GM12872 (cell line): Measurements from ENCODE around the gene CECR2.

Source experiments
- CTCF ChIP-seq: IDR thresholded peaks from 3 replicates; pipeline ENCODE4 v1.5.1; 2011; ENCODE audit warnings: low read depth, mild to moderate bottlenecking, low read length, moderate library complexity; ENCODE audit not compliant: insufficient read depth

The CECR2 gene

GRCh38 chr22:17436382-17436980 lies 67.2 kb downstream of the CECR2 start:
- TF ChIP-seq CTCF = peak; percentile 14; the same call in 1 of the 3 replicates

DNA sequence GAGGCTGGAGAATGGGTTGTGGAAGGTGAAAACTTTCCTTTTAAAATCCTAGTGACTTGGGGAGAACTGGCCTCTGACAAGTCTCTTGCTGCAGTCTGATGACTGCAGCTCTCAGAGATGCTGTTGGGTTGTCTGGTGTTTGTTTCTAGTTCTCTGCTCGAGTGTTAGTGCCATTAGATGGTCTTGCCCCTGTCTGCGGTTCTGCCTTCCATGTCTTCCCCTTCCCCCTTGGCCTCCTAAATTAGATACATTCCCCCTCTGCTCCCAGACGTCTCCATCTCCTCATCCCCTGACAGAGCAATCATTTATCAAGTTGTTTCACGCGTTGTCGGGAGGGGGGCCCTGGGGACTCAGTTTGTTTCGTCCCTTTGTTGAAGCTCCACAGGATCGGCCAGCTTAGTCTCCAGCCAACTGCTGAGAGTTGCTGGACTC lies 67.7 kb downstream of the CECR2 start:
- TF ChIP-seq CTCF = no peak

DNA sequence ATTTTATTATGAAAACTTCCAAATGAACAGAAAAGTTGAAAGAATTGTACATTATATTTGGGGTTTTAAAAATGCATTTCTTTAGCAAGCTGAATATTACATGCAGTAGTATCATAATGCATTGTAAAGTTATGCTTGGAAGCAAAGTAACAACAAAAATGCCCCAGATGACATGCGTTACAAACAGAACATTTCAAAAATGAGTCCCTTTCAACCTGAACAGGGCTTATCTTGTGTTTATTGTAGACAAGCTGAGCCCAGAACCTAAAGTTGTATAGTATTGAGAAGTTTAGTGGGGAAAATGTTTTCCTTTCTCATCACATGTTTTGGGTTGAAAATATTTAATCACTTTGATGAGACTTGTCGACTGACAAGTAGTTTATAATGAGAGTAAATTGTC lies 68.8 kb downstream of the CECR2 start:
- TF ChIP-seq CTCF = no peak

DNA sequence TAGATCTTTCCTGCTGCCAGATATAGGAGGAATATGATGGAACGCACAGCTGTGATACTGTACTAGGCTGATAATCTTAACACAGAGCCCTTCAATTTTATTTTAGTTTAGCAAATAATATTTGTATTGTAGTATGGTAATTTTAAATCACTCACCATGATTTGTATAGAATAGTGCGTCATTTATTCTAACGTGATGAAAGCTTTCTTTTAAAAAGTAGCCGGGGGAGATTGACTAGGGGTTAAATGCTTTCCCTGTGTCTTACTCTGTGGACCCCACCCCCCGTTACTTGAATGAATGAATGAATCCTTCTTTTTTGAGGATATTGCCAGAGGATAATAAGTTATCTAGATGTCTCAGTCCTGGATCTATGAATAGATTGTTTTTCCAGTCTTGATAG lies 72.1 kb downstream of the CECR2 start:
- no peak for TF ChIP-seq CTCF

DNA sequence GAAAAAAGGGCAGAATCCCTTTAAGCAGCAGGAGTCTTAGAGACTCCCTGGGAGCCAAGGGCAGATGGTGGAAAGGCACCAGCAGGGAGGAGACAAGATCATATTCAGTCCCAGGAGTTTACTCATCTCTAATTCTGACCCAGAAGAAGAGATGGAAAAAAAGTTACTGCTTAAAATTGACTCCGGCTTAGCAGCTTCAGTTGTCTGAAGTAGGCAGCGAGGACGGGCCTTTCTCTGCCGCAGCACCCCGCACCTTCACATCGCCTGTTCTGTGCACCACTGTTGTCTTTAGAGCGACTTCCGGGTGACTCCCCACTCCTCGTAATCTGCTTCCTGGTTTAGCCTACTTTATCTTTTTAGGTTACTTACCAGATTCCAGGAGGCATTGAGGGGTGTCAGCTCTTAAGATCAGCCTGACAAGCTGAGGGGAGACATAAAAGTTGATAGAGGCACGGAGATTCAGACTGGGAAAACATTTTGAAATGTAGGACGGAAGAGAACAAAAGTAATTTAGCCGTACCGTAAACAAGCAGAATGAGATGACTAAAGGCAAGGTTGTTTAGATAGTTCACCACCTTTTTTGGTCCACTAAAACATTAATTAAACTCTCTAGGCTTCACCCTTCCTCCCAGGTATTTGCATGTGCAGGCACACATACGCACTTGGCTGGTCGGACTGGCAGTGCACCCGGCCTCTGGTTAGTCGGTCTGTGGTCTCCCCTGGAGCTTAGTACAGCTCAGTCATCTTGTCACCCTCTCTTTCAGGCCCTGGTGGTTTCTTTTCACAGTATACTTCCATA lies 74.3 kb downstream of the CECR2 start:
- TF ChIP-seq CTCF = no peak

DNA sequence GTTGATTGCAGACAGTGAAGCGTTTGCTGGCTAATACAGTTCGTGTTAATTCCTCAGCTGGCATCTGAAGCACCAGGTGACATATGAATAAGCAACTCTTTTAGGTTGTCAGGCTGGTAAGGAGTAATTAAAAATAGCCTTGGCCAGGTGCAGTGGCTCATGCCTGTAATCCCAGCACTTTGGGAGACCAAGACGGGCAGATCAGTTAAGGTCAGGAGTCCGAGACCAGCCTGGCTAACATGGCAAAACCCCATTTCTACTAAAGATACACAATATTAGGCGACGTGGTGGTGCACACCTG lies 74.9 kb downstream of the CECR2 start:
- TF ChIP-seq CTCF = no peak

DNA sequence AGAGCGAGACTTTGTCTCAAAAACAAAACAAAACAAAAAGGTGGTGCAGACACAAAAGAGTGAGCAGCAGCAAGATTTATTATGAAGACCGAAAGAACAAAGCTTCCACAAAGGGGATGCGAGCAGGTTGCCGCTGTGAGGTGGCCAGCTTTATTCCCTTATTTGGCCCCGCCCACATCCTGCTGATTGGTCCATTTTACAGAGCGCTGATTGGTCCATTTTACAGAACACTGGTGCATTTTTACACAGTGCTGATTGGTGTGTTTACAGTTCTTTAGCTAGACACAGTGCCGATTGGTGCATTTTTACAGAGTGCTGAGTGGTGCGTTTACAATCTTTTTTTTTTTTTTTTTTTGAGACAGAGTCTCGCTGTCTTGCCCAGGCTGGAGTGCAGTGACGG lies 77.4 kb downstream of the CECR2 start:
- no peak for TF ChIP-seq CTCF
